NOMO-1 treated with dmso at 0.1 percent for 144 hours (cell line): ENCODE data around the gene STK39.

Source experiments
- DNase-seq: peaks from one replicate; lab custom pipeline; 2025; ENCODE audit not compliant: unreplicated experiment; lab: John Stamatoyannopoulos, UW

STK39 gene

DNA sequence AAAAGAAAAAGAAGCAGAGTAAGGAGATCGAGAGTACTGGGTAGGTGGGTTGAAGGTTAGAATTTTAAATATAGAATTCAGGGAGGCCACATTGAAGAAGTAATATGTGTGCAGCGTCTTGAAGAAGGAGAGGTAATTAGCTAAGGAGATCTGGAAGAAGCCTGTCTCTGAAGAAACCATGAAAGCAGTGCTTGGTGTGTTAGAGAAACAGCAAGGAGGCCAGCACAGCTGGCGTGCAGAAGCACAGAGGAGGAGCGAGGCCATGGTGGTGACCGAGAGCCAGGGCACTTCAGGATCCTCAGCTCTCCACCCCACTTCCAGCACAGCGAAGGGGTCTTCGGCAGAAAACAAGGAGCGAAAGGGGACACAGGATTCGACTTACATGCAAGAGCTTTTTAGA, 305.8 kb downstream of the STK39 start:
- DNase-seq, result no peak

DNA sequence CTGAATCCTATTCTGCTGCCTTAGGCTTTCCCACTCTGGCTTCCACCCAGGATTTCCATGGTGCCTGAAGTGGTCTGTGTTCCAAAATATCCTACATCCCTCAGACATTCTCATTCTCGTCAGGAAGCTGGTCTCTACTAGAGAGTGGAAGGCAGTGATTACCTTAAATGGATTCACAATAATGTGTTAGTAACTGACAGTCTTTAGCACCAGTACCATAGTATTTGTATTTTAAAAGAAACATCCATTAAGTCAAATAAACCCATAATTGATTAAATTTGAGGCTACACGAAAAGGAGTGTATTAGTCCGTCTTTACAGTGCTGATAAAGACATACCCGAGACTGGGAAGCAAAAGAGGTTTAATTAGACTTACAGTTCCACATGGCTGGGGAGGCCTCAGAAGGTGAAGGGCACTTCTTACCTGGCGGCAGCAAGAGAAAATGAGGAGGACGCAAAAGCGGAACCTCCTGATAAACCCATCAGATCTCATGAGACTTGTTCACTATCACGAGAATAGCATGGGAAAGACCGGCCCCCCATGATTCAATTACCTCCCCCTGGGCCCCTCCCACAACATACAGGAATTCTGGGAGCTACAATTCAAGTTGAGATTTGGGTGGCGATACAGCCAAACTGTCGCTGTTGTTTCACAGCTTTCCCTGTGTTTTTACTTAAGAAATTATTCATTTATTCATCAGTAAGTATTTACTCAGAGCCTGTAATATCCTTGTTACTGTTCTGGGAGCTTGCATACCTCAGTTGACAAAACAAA, 306.5 kb downstream of the STK39 start:
- no peak for DNase-seq

DNA sequence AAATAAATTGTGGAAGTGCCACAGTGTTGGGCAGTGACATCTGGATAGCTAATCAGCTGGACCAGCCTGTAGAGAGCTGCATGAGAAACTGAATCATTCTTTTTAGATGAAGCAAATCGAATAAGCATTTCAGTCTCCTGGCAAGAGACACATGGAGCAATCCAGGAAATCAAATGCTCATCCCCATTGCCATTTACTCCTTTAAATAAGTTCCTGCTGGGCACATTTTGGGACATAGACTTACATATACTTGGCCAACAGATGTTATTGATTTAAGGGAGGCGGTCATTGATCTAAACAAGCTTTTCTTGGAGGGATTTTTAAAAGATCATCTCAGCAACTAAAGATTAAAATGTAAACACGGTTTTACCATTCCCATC, 307.1 kb downstream of the STK39 start:
- DNase-seq, result no peak

DNA sequence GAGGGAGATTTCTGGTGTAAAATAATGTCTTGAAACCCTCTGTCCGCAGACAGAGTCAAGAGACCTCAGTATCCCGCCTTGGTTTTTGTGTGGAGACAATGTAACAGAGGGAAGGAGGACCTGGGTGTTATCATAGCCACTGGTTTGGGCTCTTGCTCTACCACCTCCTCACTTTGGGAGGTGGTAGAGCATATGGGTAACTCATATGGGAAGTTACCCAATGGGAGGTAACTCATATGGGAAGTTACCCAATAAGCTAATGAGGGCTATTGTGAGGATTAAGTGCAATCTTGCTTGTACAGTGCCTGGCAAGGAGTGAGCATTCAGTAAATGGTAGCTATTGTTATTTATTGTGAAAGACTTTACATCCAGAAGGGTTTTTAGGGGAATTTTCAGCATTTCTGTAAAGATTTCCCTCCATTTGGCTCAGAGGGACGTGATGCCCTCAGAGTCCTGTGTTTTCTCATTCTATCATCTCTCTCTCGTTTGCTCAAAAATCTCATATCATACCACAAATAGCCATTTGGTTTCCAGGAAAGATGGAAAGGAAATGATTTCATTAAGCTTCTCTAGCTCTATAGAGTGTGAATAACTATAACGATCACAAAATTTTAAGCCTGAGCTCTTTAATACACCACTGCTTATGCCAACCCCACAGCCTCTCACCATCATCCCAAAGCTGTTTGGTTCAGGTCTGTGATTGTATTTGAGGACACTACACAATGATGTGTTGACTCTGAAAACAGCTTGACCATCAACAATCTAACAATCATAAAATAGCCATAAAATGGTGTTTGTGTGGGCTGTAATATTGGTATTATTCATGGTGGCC, 307.7 kb downstream of the STK39 start:
- peak; percentile 48 for DNase-seq

DNA sequence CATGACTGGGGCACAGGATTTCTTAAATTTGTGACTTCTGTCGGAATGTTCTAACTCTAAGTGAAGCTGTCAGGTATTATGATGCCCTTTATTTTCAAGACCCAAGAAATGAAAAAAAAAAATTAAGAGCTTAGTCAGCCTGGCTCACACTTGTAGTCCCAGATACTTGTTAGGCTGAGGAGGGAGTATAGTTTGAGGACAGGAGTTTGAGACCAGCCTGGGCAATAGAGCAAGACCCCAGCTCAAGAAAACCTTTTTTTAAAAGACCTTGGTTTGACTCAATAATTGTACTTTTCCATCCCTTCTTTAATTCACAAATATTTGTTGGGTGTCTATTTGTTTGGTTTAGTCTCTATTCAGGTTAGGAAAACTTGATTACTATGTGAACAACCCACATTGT, 310.0 kb downstream of the STK39 start:
- no peak for DNase-seq

DNA sequence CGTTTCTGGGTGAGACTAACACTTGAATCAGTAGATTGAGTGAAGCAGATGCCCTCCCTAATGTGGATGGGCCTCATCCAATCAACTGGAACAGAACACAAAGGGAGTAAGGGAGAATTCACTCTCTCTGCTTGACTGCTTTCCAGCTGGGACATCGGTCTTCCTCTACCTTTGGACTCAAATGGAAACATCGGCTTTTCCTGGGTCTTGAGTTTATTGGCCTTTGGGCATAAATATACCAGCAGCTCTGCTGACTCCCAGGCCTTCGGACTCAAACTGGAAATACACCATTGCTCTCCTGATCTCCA, 311.6 kb downstream of the STK39 start:
- DNase-seq, result no peak

DNA sequence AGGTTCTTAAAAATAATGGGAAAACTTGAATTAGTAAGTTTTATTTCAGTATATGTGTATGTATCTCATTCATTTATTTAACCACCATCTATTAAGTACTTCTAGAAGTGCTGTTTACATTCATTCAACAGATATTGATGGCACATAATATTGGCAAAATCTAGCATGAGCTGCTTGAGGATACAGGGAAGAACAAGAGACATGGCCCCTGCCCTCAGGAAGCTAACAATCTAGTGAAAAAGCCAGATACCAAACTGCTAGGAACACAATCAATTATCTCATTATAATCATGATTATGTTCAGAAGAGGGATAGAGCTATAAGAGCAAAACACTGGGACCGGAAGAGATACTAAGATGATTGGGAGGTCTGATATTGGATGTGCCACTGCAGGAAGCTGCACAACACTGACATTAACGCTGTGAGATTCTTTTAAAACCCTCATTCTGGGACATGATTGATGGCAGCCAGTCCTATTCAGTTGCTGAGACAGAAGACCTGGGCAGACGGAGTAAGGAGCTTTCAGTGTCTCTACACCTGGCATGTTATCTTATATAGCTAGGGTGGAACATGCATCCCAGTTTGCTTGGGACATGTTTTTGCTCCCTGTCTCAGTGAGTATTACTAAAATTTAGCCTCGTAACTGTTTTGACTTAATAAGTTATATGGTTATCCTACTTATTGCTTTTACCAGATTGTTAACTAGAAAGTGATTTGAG, 314.1 kb downstream of the STK39 start:
- DNase-seq, result no peak

DNA sequence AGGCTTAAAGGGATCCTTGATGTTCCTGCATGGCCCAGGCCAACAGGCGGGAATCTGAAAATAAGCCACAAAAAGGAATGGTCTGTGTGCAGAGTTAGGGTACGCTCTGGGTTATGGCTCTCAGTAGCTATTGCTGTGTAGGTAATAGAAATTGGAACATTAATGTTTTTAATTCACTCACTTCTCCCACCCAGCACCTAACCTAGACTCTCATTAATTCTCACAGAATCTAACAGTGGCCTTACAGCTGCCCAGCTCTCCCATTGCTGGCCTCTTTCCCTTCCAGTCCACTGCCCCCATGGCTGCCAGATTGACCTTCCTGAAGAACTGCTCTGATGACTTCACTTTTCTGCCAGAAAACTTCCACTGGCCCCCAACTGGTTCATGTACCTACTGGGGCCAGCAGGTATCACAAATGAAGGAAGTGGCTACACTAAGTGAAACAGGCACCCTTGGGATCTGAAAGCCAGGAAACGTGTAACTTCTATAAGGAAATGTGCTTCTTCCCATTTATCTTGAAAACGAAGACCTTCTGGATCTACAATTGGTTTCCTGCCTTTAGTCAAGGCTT, 315.2 kb downstream of the STK39 start:
- DNase-seq, result no peak

DNA sequence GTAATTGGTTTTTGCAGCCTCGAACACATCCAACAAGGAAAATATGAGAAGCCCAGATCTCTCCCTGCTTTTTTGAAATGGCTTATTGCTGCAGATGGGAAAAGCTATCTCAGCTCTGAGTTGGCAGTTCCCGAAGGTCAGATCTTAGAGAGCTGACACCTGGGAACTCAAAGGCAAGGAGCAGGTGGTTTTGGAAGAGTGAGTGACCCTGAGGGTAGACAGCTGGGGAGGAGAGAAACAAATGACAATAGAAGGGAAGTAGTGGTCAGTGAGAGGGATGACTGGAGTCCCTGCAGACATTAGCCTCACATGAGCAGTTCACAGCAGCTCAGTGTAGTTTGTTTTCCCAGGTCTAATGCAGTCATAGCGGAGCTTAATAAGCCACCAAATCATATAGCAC, 317.9 kb downstream of the STK39 start:
- DNase-seq, result no peak

DNA sequence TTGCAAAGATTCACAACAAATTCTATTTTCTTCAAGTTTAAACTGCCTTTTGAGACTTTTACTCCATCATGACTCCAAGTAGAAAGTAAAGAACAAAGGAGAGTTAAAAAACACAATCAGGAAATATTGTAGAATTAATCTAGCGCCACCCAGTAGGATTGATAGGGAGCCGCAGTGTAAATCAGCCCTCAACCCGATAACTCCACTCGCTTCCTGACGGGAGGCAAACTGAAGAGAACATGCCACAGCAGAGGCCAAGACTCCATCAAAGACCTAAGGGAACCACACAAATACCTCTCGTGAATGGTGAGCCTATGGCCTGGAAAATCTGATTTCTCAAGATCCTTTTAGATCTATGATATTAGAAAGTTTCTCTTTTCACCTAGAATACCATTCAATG, 319.0 kb downstream of the STK39 start:
- no peak for DNase-seq

DNA sequence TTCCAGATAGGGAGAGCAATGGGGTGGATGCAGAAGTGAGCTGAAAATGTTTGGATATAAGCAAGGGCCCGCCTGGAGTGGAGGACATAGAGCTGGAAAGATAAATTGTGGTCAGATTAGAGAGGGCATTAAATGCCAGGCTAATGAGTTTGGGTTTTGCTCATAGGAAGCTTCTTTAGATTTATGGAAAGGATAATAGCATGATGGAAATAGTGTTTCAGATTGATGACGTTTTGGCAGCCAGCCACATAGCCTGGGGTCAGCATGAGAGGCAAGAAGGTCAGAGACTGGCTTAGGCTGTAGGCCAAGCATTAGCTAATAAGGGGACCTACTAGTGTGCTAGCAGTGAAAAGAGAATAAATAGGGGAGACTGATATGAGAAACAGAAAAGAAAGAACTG, 321.6 kb downstream of the STK39 start:
- no peak for DNase-seq

DNA sequence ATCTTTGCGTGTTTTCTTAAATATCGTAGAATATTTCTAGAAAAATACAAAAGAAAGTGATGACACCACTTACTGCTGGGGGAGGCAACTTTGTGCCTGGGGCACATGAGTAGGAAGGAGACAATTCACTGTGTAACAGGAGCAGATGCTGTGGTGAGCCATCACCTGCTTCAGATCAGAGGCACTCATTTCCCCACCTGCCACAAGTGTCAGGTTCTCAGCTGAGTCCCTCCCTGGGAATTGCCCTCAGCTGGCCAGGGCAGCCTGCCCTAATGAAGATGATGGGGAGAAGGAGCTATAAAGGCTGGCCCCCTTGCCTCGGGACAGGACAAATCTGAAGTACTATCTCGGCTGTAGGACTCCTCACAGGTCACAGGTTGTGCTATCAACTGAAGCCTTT, 322.8 kb downstream of the STK39 start:
- DNase-seq, result no peak

DNA sequence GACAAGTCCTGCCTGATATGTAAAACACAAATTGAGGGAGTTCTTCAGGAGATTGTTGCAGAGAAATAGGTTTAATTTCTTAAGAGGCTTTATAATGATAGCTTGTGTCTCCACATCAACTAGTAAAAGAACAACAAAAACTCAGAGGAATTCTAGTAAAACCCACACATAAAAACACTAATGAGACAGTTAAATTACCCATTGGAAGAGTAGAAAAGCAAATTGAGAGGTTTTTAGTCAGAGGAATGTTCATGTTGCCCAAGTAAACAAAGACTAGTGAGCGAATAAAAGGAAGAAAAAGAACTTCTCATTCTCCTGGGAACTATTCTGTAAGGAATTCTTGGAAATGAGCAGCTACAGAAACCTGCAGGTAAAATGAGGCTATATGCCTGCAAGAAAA, 330.6 kb downstream of the STK39 start:
- no peak for DNase-seq

DNA sequence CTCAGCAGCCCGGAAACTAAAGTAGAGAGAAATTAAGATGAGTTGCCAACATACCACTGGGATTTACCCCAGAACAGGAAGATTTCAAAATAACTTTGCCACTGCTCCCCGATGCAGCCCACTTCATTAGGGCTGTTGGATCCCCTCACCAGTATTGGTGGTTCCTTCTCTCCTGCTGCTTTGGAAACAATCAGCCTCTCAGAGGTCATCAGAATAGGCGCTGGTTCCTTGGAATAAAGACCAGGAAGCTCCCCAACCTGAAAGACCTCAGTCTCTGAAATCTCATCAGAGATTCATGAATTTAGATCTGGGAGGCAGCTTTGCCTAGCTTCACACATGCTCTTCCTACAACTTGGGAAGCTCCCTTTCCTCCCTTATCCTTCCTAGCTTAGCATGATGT, 332.4 kb downstream of the STK39 start:
- no peak for DNase-seq

DNA sequence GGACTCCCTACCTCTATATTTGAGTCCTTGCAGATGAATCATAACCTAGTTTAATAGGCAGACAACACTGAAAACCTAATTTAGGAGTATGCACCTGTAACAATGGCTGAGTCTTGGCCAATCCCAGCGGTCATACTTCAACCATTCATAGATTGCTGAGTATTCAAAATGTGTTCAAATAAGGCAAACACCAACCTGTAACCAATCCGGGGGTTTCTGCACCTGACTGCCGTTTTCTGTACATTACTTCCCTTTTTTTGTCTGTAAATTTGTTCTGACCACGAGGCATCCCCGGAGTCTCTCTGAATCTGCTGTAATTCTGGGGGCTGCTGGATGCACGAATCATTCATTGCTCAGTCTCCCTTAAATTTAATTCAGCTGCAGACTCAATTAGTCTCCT, 338.6 kb downstream of the STK39 start:
- DNase-seq, result no peak

DNA sequence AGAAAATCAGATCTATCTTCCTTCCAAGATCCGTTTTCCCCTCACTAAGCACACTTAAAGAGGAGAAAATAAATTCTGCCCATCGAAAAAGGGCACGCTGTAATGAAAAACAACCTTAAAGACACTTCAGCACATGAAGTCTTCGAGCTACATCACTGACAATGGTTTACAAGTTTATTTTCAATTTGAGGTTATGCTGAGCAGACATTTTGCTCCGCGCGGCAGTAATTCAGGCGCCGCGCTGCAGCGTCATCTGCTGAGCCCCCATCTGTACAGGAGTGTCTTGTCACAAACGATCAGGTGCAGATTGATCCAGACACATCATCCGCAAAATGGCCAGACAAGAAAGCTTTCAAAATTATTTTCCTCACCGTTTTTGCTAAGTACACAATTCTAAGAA, 341.7 kb downstream of the STK39 start:
- no peak for DNase-seq
